Measurements from ENCODE around the gene PRKD1.
"Not testable (repeated sequence)": the region's sequence is repeated elsewhere in the genome, so short reads cannot be mapped to it uniquely, and the experiment has no call there.

PRKD1 gene

GRCh38 chr14:29705801-29706200 is 221.8 kb downstream of the PRKD1 start:
- TF ChIP-seq ZNF274 (IDR thresholded peaks at IDR 0.05; ENCODE audit: low read depth, low read length) = no peak
- H3K9ac ChIP-seq (ENCODE audit: insufficient read length, low read depth) = no peak overlapping the region
- no peak for DNase-seq (ENCODE audit: low read depth, low spot score)

GRCh38 chr14:29689597-29689996 is 238.1 kb downstream of the PRKD1 start:
- not testable (repeated sequence) for H3K27me3 ChIP-seq (ENCODE audit: insufficient read depth, insufficient read length); H3K9ac ChIP-seq (ENCODE audit: insufficient read length, low read depth); H3K9me3 ChIP-seq (ENCODE audit: insufficient read depth, low read length); DNase-seq (ENCODE audit: low read depth, low spot score); H3K36me3 ChIP-seq (ENCODE audit: insufficient read depth, insufficient read length, low read length); H3K4me3 ChIP-seq (ENCODE audit: insufficient read length, low read depth); H3K4me1 ChIP-seq (ENCODE audit: insufficient read depth, insufficient read length)

More at GRCh38 chr14:29705801-29706200, 221.8 kb downstream of the PRKD1 start:
- H3K9me3 ChIP-seq (ENCODE audit: insufficient read depth, low read length) = no peaks in the 10 kb centered on the region
- H3K4me1 ChIP-seq (ENCODE audit: insufficient read depth, insufficient read length) = no peaks in the 10 kb centered on the region
- no peaks in the 10 kb centered on the region for H3K36me3 ChIP-seq (ENCODE audit: insufficient read depth, insufficient read length, low read length)
- H3K4me3 ChIP-seq (ENCODE audit: insufficient read length, low read depth) = no peak overlapping the region
- no peaks in the 10 kb centered on the region for H3K27me3 ChIP-seq (ENCODE audit: insufficient read depth, insufficient read length)

GRCh38 chr14:29687866-29688265 is 239.8 kb downstream of the PRKD1 start:
- DNase-seq (ENCODE audit: low read depth, low spot score) = no peak
- TF ChIP-seq SUZ12 (IDR thresholded peaks at IDR 0.05; ENCODE audit: extremely low read depth, insufficient read depth, insufficient read length) = no peak
- TF ChIP-seq ZNF274 (IDR thresholded peaks at IDR 0.05; ENCODE audit: low read depth, low read length) = no peak
- TF ChIP-seq YY1 (IDR thresholded peaks at IDR 0.05; ENCODE audit: insufficient read depth, insufficient read length) = no peak
- no peaks in the 10 kb centered on the region for H3K36me3 ChIP-seq (ENCODE audit: insufficient read depth, insufficient read length, low read length)
- no peaks in the 10 kb centered on the region for H3K9me3 ChIP-seq (ENCODE audit: insufficient read depth, low read length)
- H3K27me3 ChIP-seq (ENCODE audit: insufficient read depth, insufficient read length) = no peaks in the 10 kb centered on the region
- H3K4me1 ChIP-seq (ENCODE audit: insufficient read depth, insufficient read length) = no peaks in the 10 kb centered on the region
- H3K9ac ChIP-seq (ENCODE audit: insufficient read length, low read depth) = no peak overlapping the region
- no peak overlapping the region for H3K4me3 ChIP-seq (ENCODE audit: insufficient read length, low read depth)

- no peaks in the 10 kb centered on the region for H3K9me3 ChIP-seq (ENCODE audit: insufficient read depth, low read length)
- H3K4me1 ChIP-seq (ENCODE audit: insufficient read depth, insufficient read length) = no peaks in the 10 kb centered on the region
- no peak for TF ChIP-seq ZNF274 (IDR thresholded peaks at IDR 0.05; ENCODE audit: low read depth, low read length)
- no peak for TF ChIP-seq SUZ12 (IDR thresholded peaks at IDR 0.05; ENCODE audit: extremely low read depth, insufficient read depth, insufficient read length)
- no peak for TF ChIP-seq YY1 (IDR thresholded peaks at IDR 0.05; ENCODE audit: insufficient read depth, insufficient read length)
- H3K36me3 ChIP-seq (ENCODE audit: insufficient read depth, insufficient read length, low read length) = no peaks in the 10 kb centered on the region
- H3K4me3 ChIP-seq (ENCODE audit: insufficient read length, low read depth) = no peak overlapping the region
- no peak for DNase-seq (ENCODE audit: low read depth, low spot score)
- no peak overlapping the region for H3K9ac ChIP-seq (ENCODE audit: insufficient read length, low read depth)
- no peaks in the 10 kb centered on the region for H3K27me3 ChIP-seq (ENCODE audit: insufficient read depth, insufficient read length)
Measured at GRCh38 chr14:29687071-29687765, 240.4 kb downstream of the PRKD1 start.

GRCh38 chr14:29684926-29685325 is 242.7 kb downstream of the PRKD1 start:
- Histone ChIP-seq H3K4me3 (ENCODE audit: insufficient read length, low read depth) (no peak overlapping the region), H3K27me3 (ENCODE audit: insufficient read depth, insufficient read length) (no peaks in the 10 kb centered on the region), H3K9me3 (ENCODE audit: insufficient read depth, low read length) (no peaks in the 10 kb centered on the region), H3K36me3 (ENCODE audit: insufficient read depth, insufficient read length, low read length) (no peaks in the 10 kb centered on the region), H3K9ac (ENCODE audit: insufficient read length, low read depth) (no peak overlapping the region), H3K4me1 (ENCODE audit: insufficient read depth, insufficient read length) (no peaks in the 10 kb centered on the region)
- TF ChIP-seq SUZ12 (IDR thresholded peaks at IDR 0.05; ENCODE audit: extremely low read depth, insufficient read depth, insufficient read length) (no peak), ZNF274 (IDR thresholded peaks at IDR 0.05; ENCODE audit: low read depth, low read length) (no peak), YY1 (IDR thresholded peaks at IDR 0.05; ENCODE audit: insufficient read depth, insufficient read length) (no peak)
- DNase-seq (ENCODE audit: low read depth, low spot score) = no peak

GRCh38 chr14:29682789-29683188 is 244.9 kb downstream of the PRKD1 start:
- Histone ChIP-seq H3K4me3 (ENCODE audit: insufficient read length, low read depth) (no peak overlapping the region), H3K9me3 (ENCODE audit: insufficient read depth, low read length) (no peaks in the 10 kb centered on the region), H3K4me1 (ENCODE audit: insufficient read depth, insufficient read length) (no peaks in the 10 kb centered on the region), H3K9ac (ENCODE audit: insufficient read length, low read depth) (no peak overlapping the region), H3K36me3 (ENCODE audit: insufficient read depth, insufficient read length, low read length) (no peaks in the 10 kb centered on the region), H3K27me3 (ENCODE audit: insufficient read depth, insufficient read length) (no peaks in the 10 kb centered on the region)
- no peak for DNase-seq (ENCODE audit: low read depth, low spot score)
- TF ChIP-seq ZNF274 (IDR thresholded peaks at IDR 0.05; ENCODE audit: low read depth, low read length) (no peak), SUZ12 (IDR thresholded peaks at IDR 0.05; ENCODE audit: extremely low read depth, insufficient read depth, insufficient read length) (no peak), YY1 (IDR thresholded peaks at IDR 0.05; ENCODE audit: insufficient read depth, insufficient read length) (no peak)

GRCh38 chr14:29681316-29681715 is 246.3 kb downstream of the PRKD1 start:
- H3K4me3 ChIP-seq (ENCODE audit: insufficient read length, low read depth) = no peak overlapping the region
- H3K27me3 ChIP-seq (ENCODE audit: insufficient read depth, insufficient read length) = no peaks in the 10 kb centered on the region
- no peaks in the 10 kb centered on the region for H3K4me1 ChIP-seq (ENCODE audit: insufficient read depth, insufficient read length)
- DNase-seq (ENCODE audit: low read depth, low spot score) = no peak
- H3K36me3 ChIP-seq (ENCODE audit: insufficient read depth, insufficient read length, low read length) = no peaks in the 10 kb centered on the region
- TF ChIP-seq ZNF274 (IDR thresholded peaks at IDR 0.05; ENCODE audit: low read depth, low read length) (no peak), SUZ12 (IDR thresholded peaks at IDR 0.05; ENCODE audit: extremely low read depth, insufficient read depth, insufficient read length) (no peak), YY1 (IDR thresholded peaks at IDR 0.05; ENCODE audit: insufficient read depth, insufficient read length) (no peak)
- H3K9ac ChIP-seq (ENCODE audit: insufficient read length, low read depth) = no peak overlapping the region
- H3K9me3 ChIP-seq (ENCODE audit: insufficient read depth, low read length) = no peaks in the 10 kb centered on the region
